ENCODE measurements around the gene AGPS.
"Not testable (repeated sequence)": the region's sequence is repeated elsewhere in the genome, so short reads cannot be mapped to it uniquely, and the experiment has no call there.

The AGPS gene

DNA sequence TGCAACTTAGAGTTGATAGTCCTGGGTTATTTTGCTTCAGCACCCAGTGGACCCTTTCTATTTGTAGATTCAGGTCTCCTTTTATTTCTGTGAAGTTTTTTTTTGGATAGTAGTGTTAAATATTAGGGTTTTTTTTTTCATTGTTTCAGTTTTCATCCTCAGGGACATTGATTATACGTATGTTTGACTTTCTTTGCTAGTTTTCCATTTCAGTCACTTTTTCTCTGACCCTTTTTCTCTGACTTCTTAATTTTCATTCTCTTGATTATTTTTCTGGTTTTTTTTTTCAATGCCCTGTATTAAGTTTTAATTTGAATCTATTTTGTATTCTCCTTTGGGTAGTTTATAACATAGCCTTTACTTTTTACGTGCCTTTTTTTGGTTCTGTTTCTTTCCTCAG lies 79.4 kb downstream of the AGPS start:
- no peak for DNase-seq (ENCODE audit: low read depth in 2 of 2)

GRCh38 chr2:177474301-177474700 lies 81.7 kb downstream of the AGPS start:
- DNase-seq (ENCODE audit: low read depth in 2 of 2), result no peak

DNA sequence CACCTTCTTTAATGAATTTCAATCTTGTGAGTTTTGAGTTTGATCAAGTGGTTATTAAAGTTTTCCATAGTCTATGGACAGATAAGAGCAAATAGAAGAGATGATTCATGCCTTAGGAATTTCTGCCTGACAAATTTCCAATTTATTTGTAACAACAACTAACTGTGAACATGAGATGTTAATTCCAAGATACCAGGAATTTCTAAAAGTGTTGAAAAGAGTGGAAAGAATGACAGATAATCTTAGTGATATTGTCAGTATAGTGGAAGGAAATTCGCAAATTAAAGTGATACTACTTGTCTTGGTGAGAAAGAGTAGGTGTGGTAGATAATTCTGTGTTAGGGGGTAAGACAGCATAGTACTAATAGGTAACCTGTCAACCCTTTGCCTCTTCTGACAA lies 82.4 kb downstream of the AGPS start:
- DNase-seq (ENCODE audit: low read depth in 2 of 2), result no peak

- no peak for DNase-seq (ENCODE audit: low read depth in 2 of 2)
These were observed 84.3 kb downstream of the AGPS start for GRCh38 chr2:177476897-177477296.

- DNase-seq (ENCODE audit: low read depth in 2 of 2), result no peak
These were observed 85.5 kb downstream of the AGPS start for GRCh38 chr2:177478029-177478428.

- DNase-seq (ENCODE audit: low read depth in 2 of 2), result no peak
These were observed 86.3 kb downstream of the AGPS start for GRCh38 chr2:177478907-177479306.

GRCh38 chr2:177482195-177482594 lies 89.6 kb downstream of the AGPS start:
- no peak for DNase-seq (ENCODE audit: low read depth in 2 of 2)

DNA sequence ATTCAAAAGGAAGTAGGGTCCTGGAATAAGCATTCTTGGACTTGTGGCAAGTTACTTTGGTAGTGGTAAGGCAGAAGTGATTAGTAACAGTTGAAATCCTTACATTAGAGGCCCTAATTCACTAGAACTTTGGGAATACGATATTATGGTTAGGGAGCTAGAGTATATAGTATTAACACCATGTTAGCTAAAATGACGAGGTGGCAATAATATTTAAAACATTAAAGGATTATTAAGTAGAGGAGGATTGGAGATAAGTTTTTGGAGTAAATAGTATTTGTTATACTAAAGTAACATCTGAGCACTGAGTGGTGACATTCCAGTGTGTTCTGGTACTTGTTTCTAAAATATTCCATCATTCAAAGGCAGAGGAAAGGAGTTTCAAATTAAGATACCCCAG lies 91.0 kb downstream of the AGPS start:
- no peak for DNase-seq (ENCODE audit: low read depth in 2 of 2)

DNA sequence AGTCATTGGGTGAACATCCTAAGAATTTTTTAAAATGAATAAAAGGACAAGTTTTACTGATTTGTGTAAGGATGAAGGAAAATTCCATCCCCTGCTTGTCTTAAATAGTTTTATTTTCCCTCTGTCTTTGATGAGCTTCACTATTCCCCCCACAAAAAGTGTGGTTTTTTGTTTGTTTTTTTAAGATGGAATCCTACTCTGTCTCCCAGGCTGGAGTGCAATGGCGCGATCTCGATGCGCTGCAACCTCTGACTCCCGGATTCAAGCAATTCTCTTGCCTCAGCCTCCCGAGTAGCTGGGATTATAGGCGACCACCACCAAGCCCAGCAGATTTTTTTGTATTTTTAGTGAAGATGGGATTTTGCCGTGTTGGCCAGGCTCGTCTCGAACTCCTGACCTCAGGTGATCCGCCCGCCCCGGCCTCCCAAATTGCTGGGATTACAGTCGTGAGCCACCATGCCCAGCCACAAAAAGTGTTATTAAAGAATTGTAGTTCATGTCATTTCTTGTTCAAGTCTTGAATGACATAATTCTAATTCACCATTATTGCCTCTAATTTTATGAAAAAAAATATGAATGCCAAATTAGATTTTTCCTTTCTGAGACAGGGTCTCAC lies 91.7 kb downstream of the AGPS start:
- DNase-seq (ENCODE audit: low read depth in 2 of 2), result no peak

DNA sequence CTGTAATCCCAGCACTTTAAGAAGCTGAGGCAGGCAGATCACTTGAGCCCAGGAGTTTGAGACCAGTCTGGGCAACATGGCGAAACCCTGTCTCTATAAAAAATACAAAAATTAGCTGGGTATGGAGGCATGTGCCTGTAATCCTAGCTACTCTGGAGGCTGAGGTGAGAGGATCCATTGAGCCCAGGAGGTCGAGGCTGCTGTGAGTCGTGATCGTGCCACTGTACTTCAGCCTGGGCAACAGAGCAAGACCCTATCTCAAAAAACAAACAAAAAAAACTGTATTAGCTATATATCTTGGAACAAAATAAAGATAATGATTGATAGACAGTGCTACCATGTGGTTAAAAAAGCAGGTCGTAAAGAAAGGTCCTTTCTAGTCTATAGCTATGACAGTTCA lies 93.1 kb downstream of the AGPS start:
- DNase-seq (ENCODE audit: low read depth in 2 of 2), result not testable (repeated sequence)

DNA sequence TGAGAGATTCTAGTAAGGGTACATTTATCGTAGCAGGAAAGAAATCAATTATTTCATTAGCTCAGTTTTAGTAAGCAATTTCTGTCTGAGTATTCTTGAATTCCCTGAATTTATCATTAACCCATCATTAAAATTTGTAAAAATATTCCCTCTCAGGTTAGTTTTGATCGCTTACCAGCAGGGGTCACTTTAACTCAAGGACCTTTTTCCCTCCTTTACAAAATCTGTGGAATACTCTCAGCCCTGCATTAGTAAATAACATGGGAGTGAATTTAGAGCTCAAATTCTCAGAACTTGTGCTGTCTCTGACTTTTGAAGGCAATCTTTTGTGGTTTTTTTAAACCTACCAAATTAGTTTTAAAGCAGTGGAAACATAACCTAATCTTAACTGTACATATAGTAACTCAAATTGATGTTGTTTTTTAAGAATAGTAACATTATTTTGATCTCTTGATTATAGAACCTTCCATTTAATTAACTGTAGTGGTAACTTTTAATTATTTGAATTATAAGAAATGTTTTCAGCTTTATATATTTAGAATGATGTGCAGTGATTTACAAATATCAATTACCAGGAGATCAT lies 97.2 kb downstream of the AGPS start:
- no peak for DNase-seq (ENCODE audit: low read depth in 2 of 2)

DNA sequence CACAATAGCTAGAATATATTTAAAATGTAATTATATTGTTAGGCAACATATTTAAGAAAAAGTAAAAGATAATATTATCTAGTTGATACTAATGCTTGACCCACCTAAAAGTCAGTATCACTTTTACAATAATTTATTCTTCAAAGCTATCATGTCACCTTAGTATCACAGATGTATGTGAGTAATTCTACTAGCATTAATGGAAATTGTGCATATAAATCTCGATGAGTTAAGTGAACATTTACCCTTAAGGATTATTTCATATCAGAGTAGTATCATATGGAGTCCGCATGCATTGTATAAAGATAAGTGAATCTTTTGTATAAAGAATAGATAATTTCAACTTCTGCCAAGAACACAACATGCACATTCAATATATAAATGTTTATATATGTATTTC lies 103.4 kb downstream of the AGPS start:
- no peak for DNase-seq (ENCODE audit: low read depth in 2 of 2)

DNA sequence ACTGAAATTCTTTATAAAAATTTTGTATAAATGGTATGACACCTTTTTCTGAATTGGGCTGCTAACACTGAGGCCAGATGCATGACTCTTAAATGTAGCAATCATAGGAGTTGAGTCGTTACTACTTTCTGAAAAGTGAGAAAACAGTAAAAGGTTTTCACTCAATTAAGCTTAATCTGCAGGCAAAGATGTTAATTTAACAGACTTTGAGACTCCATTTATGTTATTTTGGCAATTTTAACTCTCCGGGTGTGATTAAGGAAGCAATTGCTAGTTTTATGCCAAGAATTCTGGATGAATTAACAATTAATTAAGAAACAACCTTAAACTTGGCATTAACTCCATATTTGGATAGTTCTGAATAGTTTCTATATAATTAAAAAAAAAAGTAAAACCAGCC lies 104.3 kb downstream of the AGPS start:
- no peak for DNase-seq (ENCODE audit: low read depth in 2 of 2)

- DNase-seq (ENCODE audit: low read depth in 2 of 2), result no peak
These were observed 108.6 kb downstream of the AGPS start for GRCh38 chr2:177501186-177501585.

DNA sequence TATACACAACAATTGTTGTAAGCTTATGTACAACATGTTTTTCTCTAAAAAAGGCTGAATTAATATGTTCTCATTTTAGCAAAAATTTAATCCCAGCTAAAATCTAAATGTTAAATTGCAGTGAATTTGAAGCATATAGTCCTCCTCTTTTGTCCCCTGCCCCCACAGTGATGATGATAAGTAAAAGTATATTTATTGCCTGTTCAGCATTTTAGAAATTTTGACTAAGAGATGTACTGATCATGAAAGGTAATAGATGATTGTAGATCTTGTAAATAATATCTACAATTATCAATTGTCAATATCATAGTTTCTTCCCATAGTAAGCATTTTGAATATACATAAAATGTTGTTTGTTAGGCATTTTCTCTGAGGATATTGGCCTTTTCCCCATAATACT lies 113.9 kb downstream of the AGPS start:
- no peak for DNase-seq (ENCODE audit: low read depth in 2 of 2)

DNA sequence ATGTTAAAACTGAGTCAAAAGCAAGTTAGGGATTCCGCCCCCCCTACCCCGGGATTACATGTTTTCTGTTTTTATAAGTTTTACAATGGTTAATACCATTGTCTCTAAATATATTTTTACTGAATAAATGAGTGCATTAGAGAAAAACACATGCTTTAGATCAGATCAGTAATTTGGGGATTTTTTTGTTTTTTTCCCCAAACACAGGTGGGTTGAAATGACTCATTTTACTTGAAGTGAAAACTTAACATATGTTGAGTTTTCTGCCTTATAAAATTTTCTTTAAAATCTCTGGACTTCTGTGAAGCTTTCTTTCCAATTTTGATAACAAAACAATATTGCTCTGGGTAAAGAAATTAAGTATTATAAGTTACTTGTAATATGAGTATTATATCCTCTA lies 114.4 kb downstream of the AGPS start:
- no peak for DNase-seq (ENCODE audit: low read depth in 2 of 2)

DNA sequence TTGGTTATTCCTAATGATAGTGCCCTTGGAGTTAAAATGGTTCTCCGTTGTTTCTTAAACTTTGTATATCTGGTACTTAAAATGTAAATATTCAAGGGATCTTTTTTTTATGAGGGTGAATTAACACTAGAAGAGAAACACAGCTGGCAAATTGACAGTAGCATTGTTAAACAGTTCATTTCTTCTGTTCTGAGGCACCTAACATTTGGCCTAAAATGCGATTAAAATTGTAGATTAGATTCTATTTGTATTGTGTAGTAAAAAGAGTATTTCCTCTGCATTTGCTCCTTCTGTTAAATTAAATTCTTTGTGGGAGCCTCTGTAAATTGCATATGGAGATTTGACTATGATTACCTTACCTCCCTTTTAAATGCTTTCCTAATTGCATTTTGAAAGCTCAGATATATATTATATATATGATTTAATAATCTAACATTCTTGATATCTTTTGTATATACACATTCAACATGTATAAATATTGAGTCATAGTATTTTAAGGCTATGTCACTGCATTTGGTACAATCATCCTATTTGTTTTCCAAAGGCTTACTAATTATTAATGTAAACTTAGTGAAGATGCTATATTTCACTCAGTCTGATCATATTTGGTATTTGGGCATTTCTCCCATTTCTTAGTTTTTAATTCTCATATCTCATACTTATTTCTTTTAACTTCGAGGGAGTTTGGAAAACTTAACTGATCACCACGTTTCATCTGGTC lies 124.4 kb downstream of the AGPS start:
- DNase-seq (ENCODE audit: low read depth in 2 of 2), result no peak

GRCh38 chr2:177518754-177519153 lies 126.2 kb downstream of the AGPS start:
- DNase-seq (ENCODE audit: low read depth in 2 of 2), result no peak

DNA sequence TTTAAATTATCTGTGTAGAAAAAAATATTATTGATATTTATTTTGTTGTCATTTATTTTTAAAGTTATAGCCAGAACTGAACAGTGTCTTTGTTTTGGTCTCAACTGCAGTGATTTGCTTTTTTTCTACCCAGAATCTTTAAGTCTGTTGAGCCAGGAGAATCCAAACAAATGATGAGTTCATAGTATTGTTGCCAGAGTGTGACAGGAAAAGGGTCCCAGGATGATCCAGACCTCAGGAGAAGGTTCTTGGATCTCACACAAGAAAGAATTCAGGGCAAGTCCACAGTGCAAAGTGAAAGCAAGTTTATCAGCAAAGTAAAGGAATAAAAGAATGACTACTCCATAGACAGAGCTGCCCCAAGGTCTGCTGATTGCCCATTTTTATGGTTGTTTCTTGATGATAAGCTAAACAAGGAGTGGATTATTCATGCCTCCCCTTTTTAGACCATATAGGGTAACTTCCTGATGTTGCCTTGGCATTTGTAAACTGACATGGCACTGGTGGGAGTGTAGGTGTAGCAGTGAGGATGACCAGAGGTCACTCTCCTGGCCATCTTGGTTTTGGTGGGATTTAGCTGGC lies 127.1 kb downstream of the AGPS start:
- no peak for DNase-seq (ENCODE audit: low read depth in 2 of 2)

- no peak for DNase-seq (ENCODE audit: low read depth in 2 of 2)
These were observed 127.8 kb downstream of the AGPS start for GRCh38 chr2:177520324-177520723.

DNA sequence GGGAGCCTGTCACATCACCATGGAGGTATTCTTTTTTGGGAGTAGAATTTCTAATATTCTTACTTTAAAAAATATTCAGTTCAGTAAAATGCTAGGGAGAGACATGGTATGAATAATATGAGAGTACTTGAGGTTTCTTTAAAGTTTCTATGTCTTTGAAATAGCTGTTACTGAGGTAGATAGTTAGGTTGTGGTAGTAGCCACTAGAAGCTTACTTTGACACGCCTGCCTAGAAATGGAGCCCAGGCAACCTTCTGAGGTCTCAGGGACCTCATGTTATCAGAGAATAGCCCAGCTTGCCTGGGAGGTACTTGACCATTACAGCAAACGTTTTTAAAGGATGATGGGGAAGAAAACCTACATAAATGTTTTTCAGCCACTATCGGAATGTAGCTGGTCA lies 131.2 kb downstream of the AGPS start:
- no peak for DNase-seq (ENCODE audit: low read depth in 2 of 2)

DNA sequence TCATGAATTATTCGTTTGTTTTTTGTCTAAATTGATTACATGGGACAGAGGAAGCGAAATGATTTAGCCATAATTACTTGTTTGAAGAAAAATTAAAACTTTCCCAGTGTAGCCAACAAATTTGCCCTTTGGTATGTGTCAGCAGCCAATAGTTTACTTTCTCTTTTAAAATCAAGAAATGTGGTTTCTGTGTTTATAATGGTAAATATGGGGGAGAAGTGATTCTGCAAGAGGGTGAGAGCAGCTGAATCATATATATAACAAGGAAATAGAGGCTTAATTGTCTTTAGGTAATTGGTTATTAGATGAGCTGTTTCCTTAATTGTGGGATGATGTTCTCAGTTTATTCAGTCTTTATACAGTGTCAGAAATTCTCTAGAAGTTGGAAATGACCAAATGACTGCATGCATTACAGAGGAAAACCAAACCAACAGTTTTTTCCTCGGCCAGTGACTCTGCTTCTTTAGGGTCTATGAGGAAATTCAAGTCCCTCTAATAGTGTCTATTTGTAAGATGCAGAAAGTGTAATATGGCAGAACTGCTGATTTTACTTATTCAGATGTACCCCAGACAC lies 132.9 kb downstream of the AGPS start:
- no peak for DNase-seq (ENCODE audit: low read depth in 2 of 2)
